ENCODE data around the gene BDNF. TPM values are rescaled to one million over a fixed set of nuclear protein-coding genes. Genes with fewer than 3 reads are reported as not detected.
"Not testable (repeated sequence)": the region's sequence is repeated elsewhere in the genome, so short reads cannot be mapped to it uniquely, and the experiment has no call there.

BDNF gene
- polyA plus RNA-seq (2011; rRNA removed), result 47.4 and 62.6 TPM in 2 replicates
- polyA minus RNA-seq (2011; rRNA and poly(A)+ RNA removed), result 40.8 and 46.9 TPM in 2 replicates

GRCh38 chr11:27700351-27701301, at the start of gene BDNF:
TSS of gene BDNF (minus strand) at chr11:27700455. CDS start at chr11:27658564, 41,891 bp downstream.
- H3K27me3 ChIP-seq (ENCODE audit: control insufficient read depth, insufficient read depth, low read length), result no peaks in the 10 kb centered on the region
- no peak for DNase-seq (ENCODE audit: low read depth)
- CTCF ChIA-PET, result interaction anchor here (0.6 to 7.1 kb wide), 13 partner anchors 9 to 1643 kb away, joined by 3 to 75 read pairs (median 3); no protein-coding TSS in a partner anchor
- H3K36me3 ChIP-seq (ENCODE audit: control insufficient read depth, insufficient read depth, low read length), result no peaks in the 10 kb centered on the region
- H3K4me3 ChIP-seq (ENCODE audit: low read depth, low read length), result peak within 1 kb of the TSS; percentile 96
- TF ChIP-seq, protein P1, sequence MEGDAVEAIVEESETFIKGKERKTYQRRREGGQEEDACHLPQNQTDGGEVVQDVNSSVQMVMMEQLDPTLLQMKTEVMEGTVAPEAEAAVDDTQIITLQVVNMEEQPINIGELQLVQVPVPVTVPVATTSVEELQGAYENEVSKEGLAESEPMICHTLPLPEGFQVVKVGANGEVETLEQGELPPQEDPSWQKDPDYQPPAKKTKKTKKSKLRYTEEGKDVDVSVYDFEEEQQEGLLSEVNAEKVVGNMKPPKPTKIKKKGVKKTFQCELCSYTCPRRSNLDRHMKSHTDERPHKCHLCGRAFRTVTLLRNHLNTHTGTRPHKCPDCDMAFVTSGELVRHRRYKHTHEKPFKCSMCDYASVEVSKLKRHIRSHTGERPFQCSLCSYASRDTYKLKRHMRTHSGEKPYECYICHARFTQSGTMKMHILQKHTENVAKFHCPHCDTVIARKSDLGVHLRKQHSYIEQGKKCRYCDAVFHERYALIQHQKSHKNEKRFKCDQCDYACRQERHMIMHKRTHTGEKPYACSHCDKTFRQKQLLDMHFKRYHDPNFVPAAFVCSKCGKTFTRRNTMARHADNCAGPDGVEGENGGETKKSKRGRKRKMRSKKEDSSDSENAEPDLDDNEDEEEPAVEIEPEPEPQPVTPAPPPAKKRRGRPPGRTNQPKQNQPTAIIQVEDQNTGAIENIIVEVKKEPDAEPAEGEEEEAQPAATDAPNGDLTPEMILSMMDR (IDR thresholded peaks at IDR 0.05; ENCODE audit: insufficient read depth, low read depth, low read length), result 0 out of 2 replicates have a peak, but pooled peaks have one; percentile 3
- POLR2A ChIA-PET, result interaction anchor here (0.6 to 1.4 kb wide), 8 partner anchors 16 to 829 kb away, joined by 3 to 14 read pairs (median 6); partner anchors contain the start of genes KIF18A and METTL15

- POLR2A ChIA-PET, result no interaction called here
- DNase-seq (ENCODE audit: low read depth), result no peak
- Histone ChIP-seq H3K36me3 (ENCODE audit: control insufficient read depth, insufficient read depth, low read length) (no peaks in the 10 kb centered on the region), H3K4me3 (ENCODE audit: low read depth, low read length) (no peak overlapping the region), H3K27me3 (ENCODE audit: control insufficient read depth, insufficient read depth, low read length) (no peaks in the 10 kb centered on the region)
- CTCF ChIA-PET, result no interaction called here
- TF ChIP-seq, protein P1 (IDR thresholded peaks at IDR 0.05; ENCODE audit: insufficient read depth, low read depth, low read length), result no peak
Observed at GRCh38 chr11:27740362-27741013, 40.2 kb upstream of the BDNF start.

- DNase-seq (ENCODE audit: low read depth), result no peak
- TF ChIP-seq, protein P1 (IDR thresholded peaks at IDR 0.05; ENCODE audit: insufficient read depth, low read depth, low read length), result no peak
- CTCF ChIA-PET, result interaction anchor here (1.5 kb wide), 1 partner anchor 11 kb away, joined by 5 read pairs; no protein-coding TSS in a partner anchor
- H3K27me3 ChIP-seq (ENCODE audit: control insufficient read depth, insufficient read depth, low read length), result no peaks in the 10 kb centered on the region
- no peaks in the 10 kb centered on the region for H3K36me3 ChIP-seq (ENCODE audit: control insufficient read depth, insufficient read depth, low read length)
- POLR2A ChIA-PET, result interaction anchor here (0.5 kb wide), 1 partner anchor 143 kb away, joined by 3 read pairs; no protein-coding TSS in a partner anchor
- no peak overlapping the region for H3K4me3 ChIP-seq (ENCODE audit: low read depth, low read length)
Observed at GRCh38 chr11:27735281-27735680, 35.0 kb upstream of the BDNF start.

GRCh38 chr11:27731803-27732202, 31.5 kb upstream of the BDNF start:
- CTCF ChIA-PET; DNase-seq (ENCODE audit: low read depth): not testable (repeated sequence)

GRCh38 chr11:27726981-27727380, 26.7 kb upstream of the BDNF start:
- no peak overlapping the region for H3K4me3 ChIP-seq (ENCODE audit: low read depth, low read length)
- POLR2A ChIA-PET, result no interaction called here
- H3K27me3 ChIP-seq (ENCODE audit: control insufficient read depth, insufficient read depth, low read length), result no peaks in the 10 kb centered on the region; the same call in 1 of the 2 replicates
- no peak for DNase-seq (ENCODE audit: low read depth)
- TF ChIP-seq, protein P1 (IDR thresholded peaks at IDR 0.05; ENCODE audit: insufficient read depth, low read depth, low read length), result no peak
- no peaks in the 10 kb centered on the region for H3K36me3 ChIP-seq (ENCODE audit: control insufficient read depth, insufficient read depth, low read length)
- CTCF ChIA-PET, result interaction anchor here (0.6 to 1.5 kb wide), 3 partner anchors 9 to 257 kb away, joined by 3 to 4 read pairs (median 4); no protein-coding TSS in a partner anchor

More at GRCh38 chr11:27731803-27732202, 31.5 kb upstream of the BDNF start:
- H3K27me3 ChIP-seq (ENCODE audit: control insufficient read depth, insufficient read depth, low read length); H3K4me3 ChIP-seq (ENCODE audit: low read depth, low read length); H3K36me3 ChIP-seq (ENCODE audit: control insufficient read depth, insufficient read depth, low read length); POLR2A ChIA-PET: not testable (repeated sequence)
